Fibroblast of mammary gland (primary cell): ENCODE measurements around the gene TARS3.

ENCODE experiments used
- DNase-seq: peaks from one replicate; pipeline ENCODE4 v3.0.0-alpha.2; 2010; ENCODE audit warnings: low read depth
- H3K4me3 ChIP-seq: 2 replicates; pipeline ENCODE4 v1.5.1; 2011; ENCODE audit warnings: low read depth, mild to moderate bottlenecking, low read length, moderate library complexity; ENCODE audit not compliant: control insufficient read depth
- TF ChIP-seq, protein P1 (sequence below): conservative IDR thresholded peaks from 2 replicates; pipeline ENCODE4 v1.5.1; 2011; ENCODE audit warnings: low read depth, low read length, inconsistent platforms; ENCODE audit not compliant: control insufficient read depth, insufficient read depth

TARS3 gene

DNA sequence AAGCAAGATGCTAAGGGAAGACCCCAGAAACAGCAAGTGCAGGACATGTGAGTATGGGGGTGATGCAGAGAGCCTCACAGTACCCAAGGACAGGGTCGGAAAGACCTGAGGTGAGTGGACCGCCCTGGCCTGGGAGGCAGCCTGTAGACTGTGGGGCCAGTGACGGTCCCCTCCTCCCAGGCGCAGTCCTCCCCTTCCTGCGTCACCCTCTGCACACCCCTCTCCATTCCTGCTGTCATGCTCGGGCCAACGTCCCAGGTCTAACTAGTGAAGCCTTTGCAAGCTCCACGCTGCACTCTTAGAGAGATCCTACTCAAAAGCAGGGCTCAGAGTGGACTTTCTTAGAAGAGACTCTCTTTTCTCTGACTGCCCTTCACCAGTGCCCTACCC, 113.7 kb downstream of the TARS3 start:
- no peak for DNase-seq
- no peak overlapping the region for H3K4me3 ChIP-seq
- TF ChIP-seq, protein P1, sequence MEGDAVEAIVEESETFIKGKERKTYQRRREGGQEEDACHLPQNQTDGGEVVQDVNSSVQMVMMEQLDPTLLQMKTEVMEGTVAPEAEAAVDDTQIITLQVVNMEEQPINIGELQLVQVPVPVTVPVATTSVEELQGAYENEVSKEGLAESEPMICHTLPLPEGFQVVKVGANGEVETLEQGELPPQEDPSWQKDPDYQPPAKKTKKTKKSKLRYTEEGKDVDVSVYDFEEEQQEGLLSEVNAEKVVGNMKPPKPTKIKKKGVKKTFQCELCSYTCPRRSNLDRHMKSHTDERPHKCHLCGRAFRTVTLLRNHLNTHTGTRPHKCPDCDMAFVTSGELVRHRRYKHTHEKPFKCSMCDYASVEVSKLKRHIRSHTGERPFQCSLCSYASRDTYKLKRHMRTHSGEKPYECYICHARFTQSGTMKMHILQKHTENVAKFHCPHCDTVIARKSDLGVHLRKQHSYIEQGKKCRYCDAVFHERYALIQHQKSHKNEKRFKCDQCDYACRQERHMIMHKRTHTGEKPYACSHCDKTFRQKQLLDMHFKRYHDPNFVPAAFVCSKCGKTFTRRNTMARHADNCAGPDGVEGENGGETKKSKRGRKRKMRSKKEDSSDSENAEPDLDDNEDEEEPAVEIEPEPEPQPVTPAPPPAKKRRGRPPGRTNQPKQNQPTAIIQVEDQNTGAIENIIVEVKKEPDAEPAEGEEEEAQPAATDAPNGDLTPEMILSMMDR, result no peak

DNA sequence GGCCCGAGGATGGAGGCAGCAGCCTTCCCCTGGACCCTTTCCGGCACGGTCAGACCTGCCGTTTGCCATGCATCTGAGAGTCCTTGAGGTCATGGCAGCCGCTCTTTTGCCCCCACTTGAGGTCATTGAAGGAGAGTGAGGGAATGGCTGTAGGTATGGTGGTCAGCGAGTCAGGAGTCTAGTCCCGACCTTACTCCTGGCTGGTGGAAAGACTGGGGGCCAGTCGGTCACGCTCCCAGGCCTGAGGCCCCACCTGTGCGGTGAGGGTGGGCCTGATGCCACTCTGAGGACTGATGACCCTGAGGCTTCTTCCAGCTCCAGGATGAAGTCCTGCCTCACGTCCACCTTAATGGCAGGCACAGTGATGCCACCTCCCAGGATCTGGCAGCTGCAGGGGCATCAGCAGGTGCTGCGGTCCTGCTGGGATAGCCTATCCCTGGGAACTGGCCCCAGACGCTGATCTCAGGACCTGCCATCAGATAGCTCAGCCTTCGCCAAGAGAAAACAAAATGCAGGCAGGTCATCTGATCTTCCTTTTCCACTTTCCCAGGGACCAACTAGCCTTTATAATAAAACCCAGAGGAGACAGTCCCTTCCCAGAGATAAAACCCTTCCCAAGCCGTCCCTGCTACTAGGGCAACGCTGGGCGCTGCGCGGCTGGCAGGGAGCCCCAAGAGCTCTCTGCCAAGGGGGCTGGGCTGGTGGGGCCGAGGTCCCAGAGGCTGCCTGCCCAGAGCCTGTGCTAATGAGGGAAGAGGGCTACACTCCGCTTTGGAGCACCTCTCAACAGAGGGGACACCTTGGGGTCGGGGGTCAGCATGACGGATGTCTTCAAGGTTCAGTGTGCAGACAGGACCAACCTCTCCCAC, 114.3 kb downstream of the TARS3 start:
- DNase-seq, result no peak
- TF ChIP-seq, protein P1, result no peak
- no peak overlapping the region for H3K4me3 ChIP-seq

DNA sequence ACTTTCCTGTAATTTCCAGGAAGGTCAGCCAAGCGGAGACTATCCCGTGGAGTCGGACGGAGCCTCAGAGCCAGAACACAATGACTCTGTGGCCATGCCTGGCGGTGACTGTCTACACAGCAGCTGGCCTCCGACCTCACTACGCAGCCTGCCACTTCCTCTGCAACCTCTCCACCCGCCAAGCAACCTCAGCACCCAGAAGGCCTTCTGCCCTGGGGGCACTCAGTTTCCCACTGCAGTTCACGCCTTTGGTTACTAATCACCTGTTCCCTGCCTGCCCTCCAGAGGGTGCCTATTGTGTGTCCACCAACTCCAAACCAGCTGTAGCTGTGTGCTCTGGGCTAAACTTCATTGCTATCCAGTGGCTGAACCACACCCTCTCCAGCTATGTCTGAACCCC, 116.1 kb downstream of the TARS3 start:
- no peak for DNase-seq

DNA sequence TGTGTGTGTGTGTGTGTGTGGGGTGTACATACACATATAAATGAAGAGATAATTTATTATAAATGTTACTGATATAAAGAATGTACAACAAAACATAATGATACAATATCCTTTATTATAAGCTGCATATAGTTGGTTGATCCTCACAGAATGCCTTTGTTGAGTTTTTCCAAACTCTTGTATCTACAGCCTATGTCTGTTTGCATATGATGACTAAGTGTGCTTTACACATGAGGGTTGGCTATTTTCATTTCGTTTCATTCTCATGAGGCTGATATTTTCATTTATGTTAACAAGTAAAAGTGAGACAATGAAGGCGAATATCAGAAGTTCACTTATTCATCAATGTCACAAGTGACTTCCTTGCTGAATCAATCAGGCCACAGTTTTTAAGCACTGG, 117.2 kb downstream of the TARS3 start:
- no peak for DNase-seq
- no peak overlapping the region for H3K4me3 ChIP-seq
- TF ChIP-seq, protein P1, result no peak

More for the DNA sequence above, 116.1 kb downstream of the TARS3 start:
- H3K4me3 ChIP-seq, result no peak overlapping the region
- TF ChIP-seq, protein P1, result no peak

DNA sequence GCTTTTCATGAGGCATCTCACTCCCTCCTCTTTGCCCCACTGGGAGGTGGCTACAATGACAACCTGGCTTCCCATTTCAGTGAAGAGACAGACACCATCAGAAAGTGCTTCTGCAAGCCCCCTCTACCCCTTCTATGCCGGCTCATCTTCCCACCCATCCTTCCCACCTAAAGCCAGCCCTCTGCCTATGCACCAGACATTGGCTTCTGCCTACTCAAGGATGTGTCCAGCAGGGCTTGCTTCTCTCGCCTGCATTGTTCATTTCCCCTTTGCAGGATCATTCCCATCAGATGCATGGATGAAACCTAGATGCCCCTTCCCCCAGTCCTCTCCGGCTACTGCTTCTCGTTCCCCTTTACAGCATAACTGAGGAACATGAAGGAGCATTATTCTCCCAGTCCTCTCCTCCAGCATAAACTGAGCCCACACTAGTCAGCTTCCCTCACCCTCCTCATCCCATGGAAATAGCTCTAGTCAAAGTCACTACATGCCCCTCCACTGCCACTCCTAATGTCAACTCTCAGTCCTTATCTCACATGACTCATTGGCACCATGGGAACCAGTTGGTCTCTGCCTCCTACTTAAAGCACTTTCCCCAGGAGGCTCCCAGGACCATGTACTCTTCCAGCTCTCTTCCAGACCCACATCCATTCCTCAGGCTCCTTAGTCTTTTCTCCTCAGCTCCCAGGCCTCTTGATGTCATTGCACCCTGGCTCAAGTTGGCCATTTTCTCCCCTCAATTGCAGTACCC, 120.0 kb downstream of the TARS3 start:
- H3K4me3 ChIP-seq, result no peak overlapping the region

More for the DNA sequence above, 120.0 kb downstream of the TARS3 start:
- no peak for DNase-seq
- TF ChIP-seq, protein P1, result no peak
